Common myeloid progenitor, CD34-positive (primary cell): ENCODE data around the gene NEXN. TPM values are rescaled to one million over a fixed set of nuclear protein-coding genes. Genes with fewer than 3 reads are reported as not detected.

Source experiments
- CTCF ChIA-PET: fragments of 350-600 bp; sonication (Branson Sonifier 250); formaldehyde crosslinking; loops from one replicate; lab custom pipeline; 2021; ENCODE audit warnings: antibody characterized with exemption; lab: Charles Lee
- POLR2A ChIA-PET: fragments of 350-600 bp; sonication (Branson Sonifier 250); formaldehyde crosslinking; loops from one replicate; lab custom pipeline; 2021; ENCODE audit warnings: antibody characterized with exemption; lab: Charles Lee
- DNase-seq, 3 donors: peaks; one replicate each; pipeline versions ENCODE4 v3.0.0 to v3.0.0-alpha.2; 2013
- H3K27ac ChIP-seq, 2 experiments: 1 replicate in 1 of 2; 2 replicates in 1 of 2; pipeline ENCODE4 v1.7.0; 2013; ENCODE audit warnings: inconsistent platforms in 2 of 2, low read length in 2 of 2, mild to moderate bottlenecking in 2 of 2, low read depth in 1 of 2, moderate library complexity in 1 of 2; ENCODE audit not compliant: severe bottlenecking in 2 of 2, insufficient read depth in 1 of 2, poor library complexity in 1 of 2
- H3K27me3 ChIP-seq, 5 experiments: replicated peaks in 2 of 5; 1 replicate in 3 of 5; 2 replicates in 2 of 5; pipeline versions ENCODE4 v1.6.1 to v1.7.0; 2013; ENCODE audit warnings: low read length in 4 of 5, mild to moderate bottlenecking in 2 of 5, moderate library complexity in 2 of 5, inconsistent platforms in 1 of 5; ENCODE audit not compliant: insufficient read depth in 5 of 5, control insufficient read depth in 4 of 5
- H3K36me3 ChIP-seq, 4 experiments: 1 replicate in 2 of 4; 2 replicates in 2 of 4; pipeline versions ENCODE4 v1.6.1 to v1.7.0; 2013; ENCODE audit warnings: low read length in 3 of 4, control low read depth in 1 of 4, mild to moderate bottlenecking in 1 of 4; ENCODE audit not compliant: control insufficient read depth in 4 of 4, insufficient read depth in 4 of 4
- H3K4me1 ChIP-seq, 4 experiments: 1 replicate in 3 of 4; 2 replicates in 1 of 4; pipeline versions ENCODE4 v1.6.1 to v1.7.1; 2013; ENCODE audit warnings: low read length in 3 of 4, mild to moderate bottlenecking in 3 of 4, control low read depth in 1 of 4, inconsistent platforms in 1 of 4, moderate library complexity in 1 of 4; ENCODE audit not compliant: control insufficient read depth in 4 of 4, insufficient read depth in 4 of 4; ENCODE audit errors: control extremely low read depth in 1 of 4
- H3K4me3 ChIP-seq, 7 experiments: 1 replicate in 4 of 7; 2 replicates in 3 of 7; pipeline versions ENCODE4 v1.5.1 to v1.7.0; 2013; ENCODE audit warnings: mild to moderate bottlenecking in 7 of 7, low read length in 6 of 7, moderate library complexity in 6 of 7, inconsistent platforms in 2 of 7, low read depth in 2 of 7, control low read depth in 1 of 7; ENCODE audit not compliant: insufficient read depth in 4 of 7, control insufficient read depth in 1 of 7; ENCODE audit errors: extremely low read depth in 1 of 7
- H3K9me3 ChIP-seq, 5 experiments: 1 replicate in 4 of 5; 2 replicates in 1 of 5; pipeline versions ENCODE4 v1.6.1 to v1.7.1; 2013; ENCODE audit warnings: low read length in 4 of 5, mild to moderate bottlenecking in 2 of 5, inconsistent platforms in 1 of 5, low read depth in 1 of 5, moderate library complexity in 1 of 5; ENCODE audit not compliant: control insufficient read depth in 4 of 5, insufficient read depth in 2 of 5; ENCODE audit errors: control extremely low read depth in 1 of 5
- WGBS: methylation state at CpG from one replicate; pipeline ENCODE4 v1.1.5; 2013; ENCODE audit not compliant: insufficient coverage; 5-methylcytosine and 5-hydroxymethylcytosine counted together
- polyA plus RNA-seq: library from polyadenylated mRNA; unstranded; fragments of 120-200 nt; gene quantifications from one replicate; pipeline ENCODE4 v1.2.1, GENCODE V29; 2013

The NEXN gene
- 0.92 TPM for polyA plus RNA-seq

DNA sequence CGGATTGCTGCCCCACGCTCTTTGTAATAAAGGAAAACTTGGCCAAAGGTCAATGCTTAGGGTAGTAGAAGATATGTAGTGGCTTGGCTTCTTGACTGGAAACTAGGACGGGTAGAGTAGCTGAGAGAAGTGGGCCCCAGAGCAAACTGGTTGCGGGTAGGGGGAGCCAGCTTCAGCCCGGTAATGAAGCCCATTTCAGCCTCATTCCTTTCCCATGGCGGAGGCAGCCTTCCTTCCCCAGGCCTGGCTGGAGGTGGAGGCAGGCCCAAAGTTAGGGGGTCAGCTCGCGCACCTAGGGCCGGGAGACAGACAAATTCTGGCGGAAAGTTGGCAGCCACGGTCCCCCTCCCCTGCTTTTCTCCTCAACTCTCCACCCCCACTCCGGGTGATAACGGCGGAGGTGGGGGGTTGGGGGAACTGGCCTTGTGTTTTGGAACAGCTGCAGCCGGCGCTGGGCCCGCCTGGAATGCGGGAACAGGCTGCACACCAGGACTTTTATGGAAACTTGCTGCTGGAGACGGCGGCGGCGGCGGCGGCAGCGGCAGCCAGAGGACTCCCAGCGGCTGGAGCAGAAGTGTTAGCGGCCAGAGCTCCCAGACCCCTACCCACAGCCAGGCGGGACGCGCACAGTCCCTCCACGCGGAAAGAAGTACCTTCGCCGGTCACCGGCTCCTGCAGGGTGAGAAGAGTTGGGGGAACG lies at the start of gene NEXN:
TSS of gene NEXN (plus strand) at position 544 of the 700 bp plus-strand sequence. CDS start 27,483 bp downstream, outside the sequence.
- ChIA-PET CTCF (interaction anchor here (0.6 to 0.8 kb wide), 3 partner anchors 63 to 781 kb away, joined by 3 read pairs; partner anchors contain the start of gene IFI44), POLR2A (interaction anchor here (1.1 kb wide), 1 partner anchor 14 kb away, joined by 3 read pairs; no protein-coding TSS in a partner anchor)
- H3K4me3 ChIP-seq, result peak within 1 kb of the TSS; percentile 41 to 90 (median 80)
- DNase-seq, result peak; percentile 32 to 64 (median 53)
- peaks cover 0 to 15% (median 5%) of the 10 kb centered on the region in 4 experiments for H3K4me1 ChIP-seq
- WGBS, result 6% methylated on average over 18 of the region's 36 CpGs
- H3K27me3 ChIP-seq, result no peaks in the 10 kb centered on the region
- no peak within 1 kb of the TSS for H3K27ac ChIP-seq
- no peaks in the 10 kb centered on the region for H3K9me3 ChIP-seq
- no peaks in the 10 kb centered on the region for H3K36me3 ChIP-seq

- ChIA-PET POLR2A (no interaction called here), CTCF (interaction anchor here (0.6 kb wide), 1 partner anchor 20 kb away, joined by 4 read pairs; no protein-coding TSS in a partner anchor)
- no peak for DNase-seq
- WGBS, result no CpG with 5 or more reads among the region's 1 CpG
- Histone ChIP-seq H3K27ac (no peak overlapping the region), H3K4me3 (no peak overlapping the region), H3K9me3 (no peaks in the 10 kb centered on the region), H3K27me3 (no peaks in the 10 kb centered on the region), H3K36me3 (peaks cover 9 to 17% (median 11%) of the 10 kb centered on the region in 4 experiments), H3K4me1 (no peaks in the 10 kb centered on the region)
These were observed 46.9 kb upstream of the NEXN start for GRCh38 chr1:77841574-77841973.

- H3K27ac ChIP-seq, result no peak overlapping the region
- no peak overlapping the region for H3K4me3 ChIP-seq
- H3K9me3 ChIP-seq, result no peaks in the 10 kb centered on the region
- H3K27me3 ChIP-seq, result no peaks in the 10 kb centered on the region
- POLR2A ChIA-PET, result no interaction called here
- peaks cover 4 to 9% (median 7%) of the 10 kb centered on the region in 4 experiments for H3K36me3 ChIP-seq
- no peaks in the 10 kb centered on the region for H3K4me1 ChIP-seq
- WGBS, result no CpG with 5 or more reads among the region's 1 CpG
- no peak for DNase-seq
- CTCF ChIA-PET, result interaction anchor here (0.5 to 0.6 kb wide), 3 partner anchors 26 to 1015 kb away, joined by 3 to 4 read pairs (median 3); no protein-coding TSS in a partner anchor
These were observed 42.5 kb upstream of the NEXN start for GRCh38 chr1:77845951-77846350.

DNA sequence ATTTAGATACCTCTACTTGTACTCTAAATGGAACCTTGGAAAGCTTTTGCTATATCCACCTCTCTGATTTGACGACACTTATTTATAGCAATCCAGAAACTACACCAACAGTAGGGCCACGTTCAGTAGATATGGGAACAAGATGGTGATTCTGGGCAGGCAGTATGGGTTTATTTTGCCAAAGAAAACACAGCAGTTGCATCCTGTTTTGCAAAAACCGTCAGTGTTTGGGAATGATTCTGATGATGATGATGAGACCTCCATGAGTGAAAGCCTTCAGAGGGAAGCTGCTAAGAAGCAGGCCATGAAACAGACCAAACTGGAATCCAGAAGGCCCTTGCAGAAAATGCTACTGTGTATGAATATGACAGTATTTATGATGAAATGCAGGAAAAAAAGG lies 41.5 kb upstream of the NEXN start:
- WGBS, result 89% methylated on average over 1 of the region's 3 CpGs
- no peak overlapping the region for H3K27ac ChIP-seq
- no peaks in the 10 kb centered on the region for H3K27me3 ChIP-seq
- H3K4me1 ChIP-seq, result no peaks in the 10 kb centered on the region
- no peak for DNase-seq
- peaks cover 4 to 9% (median 7%) of the 10 kb centered on the region in 4 experiments for H3K36me3 ChIP-seq
- no peaks in the 10 kb centered on the region for H3K9me3 ChIP-seq
- no peak overlapping the region for H3K4me3 ChIP-seq
- POLR2A ChIA-PET, result no interaction called here
- CTCF ChIA-PET, result interaction anchor here (0.8 kb wide), 1 partner anchor 21 kb away, joined by 3 read pairs; no protein-coding TSS in a partner anchor

DNA sequence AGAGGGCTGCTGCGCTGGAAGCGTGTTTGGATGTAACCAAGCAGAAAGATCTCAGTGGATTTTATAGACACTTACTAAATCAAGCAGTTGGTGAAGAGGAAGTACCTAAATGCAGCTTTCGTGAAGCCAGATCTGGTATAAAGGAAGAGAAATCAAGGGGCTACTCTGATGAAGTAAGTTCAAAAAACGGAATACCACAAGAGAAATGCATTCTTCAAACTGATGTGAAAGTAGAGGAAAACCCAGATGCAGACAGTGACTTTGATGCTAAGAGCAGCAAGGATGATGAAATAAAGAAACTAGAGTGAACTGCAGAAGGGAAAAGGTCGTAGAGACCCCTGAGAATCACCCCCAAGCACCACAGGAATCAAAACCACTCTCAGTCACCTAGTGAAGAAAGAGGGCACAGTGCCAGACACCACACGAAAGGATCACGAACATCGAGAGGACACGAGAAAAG lies 40.8 kb upstream of the NEXN start:
- POLR2A ChIA-PET, result no interaction called here
- Histone ChIP-seq H3K4me3 (no peak overlapping the region), H3K36me3 (peaks cover 4 to 9% (median 7%) of the 10 kb centered on the region in 4 experiments), H3K27me3 (no peaks in the 10 kb centered on the region), H3K9me3 (no peaks in the 10 kb centered on the region), H3K4me1 (no peaks in the 10 kb centered on the region), H3K27ac (no peak overlapping the region)
- peak in 2 of 3 donors; percentile 6 to 16 for DNase-seq
- CTCF ChIA-PET, result interaction anchor here (0.8 kb wide), 1 partner anchor 22 kb away, joined by 3 read pairs; no protein-coding TSS in a partner anchor
- WGBS, result 99% methylated on average over 6 of the region's 9 CpGs

- WGBS, result 100% methylated on average over 1 of the region's 1 CpG
- ChIA-PET POLR2A (no interaction called here), CTCF (interaction anchor here (1.2 kb wide), 1 partner anchor 26 kb away, joined by 3 read pairs; no protein-coding TSS in a partner anchor)
- Histone ChIP-seq H3K27ac (no peak overlapping the region), H3K4me1 (no peaks in the 10 kb centered on the region), H3K36me3 (peaks cover 0 to 18% (median 8%) of the 10 kb centered on the region in 4 experiments), H3K27me3 (no peaks in the 10 kb centered on the region), H3K9me3 (peaks cover 0 to 8% (median 0%) of the 10 kb centered on the region in 5 experiments), H3K4me3 (no peak overlapping the region)
- no peak for DNase-seq
These were observed 38.3 kb upstream of the NEXN start for GRCh38 chr1:77850082-77850481.

GRCh38 chr1:77857552-77857951 lies 30.9 kb upstream of the NEXN start:
- Histone ChIP-seq H3K27ac (no peak overlapping the region), H3K4me3 (no peak overlapping the region), H3K27me3 (no peaks in the 10 kb centered on the region), H3K9me3 (peaks cover 0 to 13% (median 0%) of the 10 kb centered on the region in 5 experiments), H3K36me3 (peaks cover 5 to 37% (median 17%) of the 10 kb centered on the region in 4 experiments), H3K4me1 (no peaks in the 10 kb centered on the region)
- POLR2A ChIA-PET, result no interaction called here
- CTCF ChIA-PET, result interaction anchor here (0.9 kb wide), 1 partner anchor 32 kb away, joined by 3 read pairs; no protein-coding TSS in a partner anchor
- 100% methylated on average over 3 of the region's 4 CpGs for WGBS
- no peak for DNase-seq
